PC-9 (cell line): ENCODE data around the gene SMIM8. TPM values are rescaled to one million over a fixed set of nuclear protein-coding genes. Genes with fewer than 3 reads are reported as not detected.

Source experiments
- BruUV-seq: library from RNA; stranded (reverse); fragments of 400-500 nt; replicated peaks from 2 replicates; lab custom pipeline; 2021; lab: Mats Ljungman, UMichigan
- CTCF ChIA-PET: fragments of 300-600 bp; sonication (Branson Sonifier 250); formaldehyde crosslinking; loops from one replicate; lab custom pipeline; 2022; ENCODE audit warnings: antibody characterized with exemption; lab: Charles Lee
- POLR2A ChIA-PET: fragments of 300-600 bp; sonication (Branson Sonifier 250); formaldehyde crosslinking; loops from one replicate; lab custom pipeline; 2022; ENCODE audit warnings: antibody characterized with exemption; ENCODE audit not compliant: unreplicated experiment; lab: Charles Lee
- DNase-seq, 2 experiments: peaks; one replicate each; pipeline versions ENCODE4 v3.0.0 to v3.0.0-alpha.2; 2015 to 2022; ENCODE audit warnings: mixed read lengths in 1 of 2
- H2AFZ ChIP-seq: fragments of 200-600 bp; sonication (generic); 2 replicates; pipeline ENCODE4 v1.8.1; 2017; ENCODE audit warnings: antibody characterized with exemption
- H3F3A ChIP-seq: fragments of 200-600 bp; sonication (generic); 2 replicates; pipeline ENCODE4 v1.8.1; 2017; ENCODE audit warnings: antibody characterized with exemption, mild to moderate bottlenecking, low read depth; ENCODE audit not compliant: insufficient read depth
- H3K27ac ChIP-seq: fragments of 200-600 bp; sonication (generic); 2 replicates; pipeline ENCODE4 v1.6.1; 2016; ENCODE audit warnings: mixed run types
- H3K27me3 ChIP-seq: fragments of 200-600 bp; sonication (generic); 2 replicates; pipeline ENCODE4 v1.6.1; 2016; ENCODE audit warnings: low read depth, mixed run types; ENCODE audit not compliant: insufficient read depth
- H3K36me3 ChIP-seq: fragments of 200-600 bp; sonication (generic); 2 replicates; pipeline ENCODE4 v1.6.1; 2016; ENCODE audit warnings: low read depth, mixed run types
- H3K4me1 ChIP-seq: fragments of 200-600 bp; sonication (generic); replicated peaks from 2 replicates; pipeline ENCODE4 v1.6.1; 2016; ENCODE audit warnings: mixed run types; ENCODE audit not compliant: insufficient read depth
- H3K4me2 ChIP-seq: fragments of 200-600 bp; sonication (generic); 2 replicates; pipeline ENCODE4 v1.6.1; 2017; ENCODE audit warnings: mixed run types
- H3K4me3 ChIP-seq: fragments of 200-600 bp; sonication (generic); 2 replicates; pipeline ENCODE4 v1.6.1; 2016; ENCODE audit warnings: mixed run types
- H3K79me2 ChIP-seq: fragments of 200-600 bp; sonication (generic); 2 replicates; pipeline ENCODE4 v1.6.1; 2017; ENCODE audit warnings: low read depth, mixed run types
- H3K9me2 ChIP-seq: fragments of 200-600 bp; sonication (generic); 2 replicates; pipeline ENCODE4 v1.8.1; 2017; ENCODE audit warnings: mild to moderate bottlenecking; ENCODE audit not compliant: insufficient read depth
- H3K9me3 ChIP-seq: fragments of 200-600 bp; sonication (generic); 2 replicates; pipeline ENCODE4 v1.8.1; 2016; ENCODE audit warnings: low read depth; ENCODE audit not compliant: insufficient read depth
- H4K20me1 ChIP-seq: fragments of 200-600 bp; sonication (generic); 2 replicates; pipeline ENCODE4 v1.8.1; 2017; ENCODE audit not compliant: insufficient read depth
- CTCF ChIP-seq: fragments of 200-600 bp; sonication (generic); conservative IDR thresholded peaks from 2 replicates; pipeline ENCODE4 v1.6.1; 2017; ENCODE audit warnings: mixed run types, antibody characterized with exemption, mild to moderate bottlenecking, moderate library complexity
- EZH2 ChIP-seq: fragments of 200-600 bp; sonication (generic); IDR thresholded peaks from 2 replicates; pipeline ENCODE4 v1.8.0; 2017; ENCODE audit warnings: antibody characterized with exemption, low read depth
- intact Hi-C: fragments of 100-400 bp; cut with micrococcal nuclease; formaldehyde crosslinking; loops from one replicate; pipeline ENCODE4 v1.10.0; 2022; ENCODE audit not compliant: unreplicated experiment
- total RNA-seq: library from RNA; stranded (reverse); gene quantifications from 2 replicates; pipeline ENCODE4 v1.2.3, GENCODE V29; 2021

SMIM8 gene
- total RNA-seq, 1 experiment from 2014 or later, result 5.3 TPM

DNA sequence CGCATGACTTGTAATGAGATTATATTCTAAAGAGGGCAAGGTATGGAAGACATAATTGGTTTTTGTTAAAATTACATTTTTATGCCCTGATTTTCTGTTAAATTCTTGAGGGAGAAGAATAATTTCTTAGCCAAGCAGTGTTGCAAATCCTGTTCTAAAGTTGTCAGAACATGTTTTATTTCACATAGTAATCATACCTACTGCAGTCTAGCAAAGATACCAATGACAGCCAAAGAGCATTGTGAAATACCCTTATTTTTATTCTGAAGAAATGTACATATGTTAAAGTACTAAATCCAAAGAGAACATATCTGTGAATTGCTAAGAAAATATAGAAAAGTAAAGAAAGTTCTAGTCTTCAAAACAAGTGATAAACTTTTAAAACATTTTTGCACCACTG is 39.6 kb upstream of the SMIM8 start:
- ChIA-PET POLR2A (no interaction called here), CTCF (no interaction called here)
- H3K36me3 ChIP-seq, result no peaks in the 10 kb centered on the region
- no peak for DNase-seq
- H3K79me2 ChIP-seq, result no peaks in the 10 kb centered on the region
- H3K4me2 ChIP-seq, result no peak overlapping the region
- H3K4me3 ChIP-seq, result no peak overlapping the region
- H3K27me3 ChIP-seq, result no peaks in the 10 kb centered on the region
- intact Hi-C loops, result no loop called here
- H3K9me3 ChIP-seq, result no peaks in the 10 kb centered on the region
- H4K20me1 ChIP-seq, result no peaks in the 10 kb centered on the region
- no peaks in the 10 kb centered on the region for H3F3A ChIP-seq
- H3K27ac ChIP-seq, result no peak overlapping the region
- no peaks in the 10 kb centered on the region for H3K4me1 ChIP-seq
- H3K9me2 ChIP-seq, result no peaks in the 10 kb centered on the region
- TF ChIP-seq EZH2, result no peak
- TF ChIP-seq CTCF, result no peak
- H2AFZ ChIP-seq, result no peak overlapping the region
- no TSS peak for BruUV-seq

- BruUV-seq, result no TSS peak
- CTCF ChIA-PET, result no interaction called here
- TF ChIP-seq EZH2, result no peak
- TF ChIP-seq CTCF, result no peak
- Histone ChIP-seq H3K27ac (no peak overlapping the region), H3K27me3 (no peaks in the 10 kb centered on the region), H3K9me2 (no peaks in the 10 kb centered on the region), H2AFZ (no peak overlapping the region), H3K9me3 (no peaks in the 10 kb centered on the region), H3K4me1 (no peaks in the 10 kb centered on the region), H3F3A (no peaks in the 10 kb centered on the region), H3K79me2 (no peaks in the 10 kb centered on the region), H3K4me3 (no peak overlapping the region), H4K20me1 (no peaks in the 10 kb centered on the region), H3K4me2 (no peak overlapping the region), H3K36me3 (no peaks in the 10 kb centered on the region)
- DNase-seq, result no peak
- POLR2A ChIA-PET, result no interaction called here
- intact Hi-C loops, result no loop called here
Measured at GRCh38 chr6:87283461-87283860, 38.9 kb upstream of the SMIM8 start.

DNA sequence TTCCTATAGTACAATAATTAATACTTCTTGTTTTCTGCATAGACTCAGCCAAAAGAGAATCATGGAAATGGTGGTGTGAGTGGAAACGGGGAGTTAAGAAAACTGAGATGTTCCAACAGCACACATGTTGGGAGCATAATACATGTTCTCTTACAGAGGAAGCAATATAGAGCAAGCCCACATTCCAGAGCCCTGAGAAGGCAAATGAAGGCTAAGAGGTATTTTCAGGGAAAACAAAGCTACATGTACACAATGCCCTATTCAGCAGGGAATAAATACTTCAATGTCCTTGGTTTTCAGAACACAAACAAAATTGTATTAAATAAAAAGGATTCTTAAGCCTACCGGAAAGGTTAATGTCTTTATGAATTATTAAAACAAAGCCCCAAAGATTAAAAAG is 35.1 kb upstream of the SMIM8 start:
- Histone ChIP-seq H3K27me3 (no peaks in the 10 kb centered on the region), H3K79me2 (no peaks in the 10 kb centered on the region), H3K36me3 (no peaks in the 10 kb centered on the region), H3K4me2 (no peak overlapping the region), H3K27ac (no peak overlapping the region), H2AFZ (no peak overlapping the region), H3K4me1 (no peaks in the 10 kb centered on the region), H3K9me2 (no peaks in the 10 kb centered on the region), H3K9me3 (no peaks in the 10 kb centered on the region), H4K20me1 (no peaks in the 10 kb centered on the region), H3K4me3 (no peak overlapping the region), H3F3A (no peaks in the 10 kb centered on the region)
- DNase-seq, result no peak
- ChIA-PET CTCF (no interaction called here), POLR2A (no interaction called here)
- BruUV-seq, result no TSS peak
- intact Hi-C loops, result no loop called here
- no peak for TF ChIP-seq EZH2
- no peak for TF ChIP-seq CTCF
